T-helper 9 cell (primary cell): ENCODE measurements around the gene GCA.

Experiments
- DNase-seq: peaks from one replicate; pipeline ENCODE4 v3.0.0-alpha.2; 2020
- total RNA-seq, 2 donors: gene quantifications; one replicate each; lab custom pipeline; 2026; lab: John Stamatoyannopoulos, UW

GCA gene
- total RNA-seq: 7.0 to 13.7 reads per million in 2 donors

DNA sequence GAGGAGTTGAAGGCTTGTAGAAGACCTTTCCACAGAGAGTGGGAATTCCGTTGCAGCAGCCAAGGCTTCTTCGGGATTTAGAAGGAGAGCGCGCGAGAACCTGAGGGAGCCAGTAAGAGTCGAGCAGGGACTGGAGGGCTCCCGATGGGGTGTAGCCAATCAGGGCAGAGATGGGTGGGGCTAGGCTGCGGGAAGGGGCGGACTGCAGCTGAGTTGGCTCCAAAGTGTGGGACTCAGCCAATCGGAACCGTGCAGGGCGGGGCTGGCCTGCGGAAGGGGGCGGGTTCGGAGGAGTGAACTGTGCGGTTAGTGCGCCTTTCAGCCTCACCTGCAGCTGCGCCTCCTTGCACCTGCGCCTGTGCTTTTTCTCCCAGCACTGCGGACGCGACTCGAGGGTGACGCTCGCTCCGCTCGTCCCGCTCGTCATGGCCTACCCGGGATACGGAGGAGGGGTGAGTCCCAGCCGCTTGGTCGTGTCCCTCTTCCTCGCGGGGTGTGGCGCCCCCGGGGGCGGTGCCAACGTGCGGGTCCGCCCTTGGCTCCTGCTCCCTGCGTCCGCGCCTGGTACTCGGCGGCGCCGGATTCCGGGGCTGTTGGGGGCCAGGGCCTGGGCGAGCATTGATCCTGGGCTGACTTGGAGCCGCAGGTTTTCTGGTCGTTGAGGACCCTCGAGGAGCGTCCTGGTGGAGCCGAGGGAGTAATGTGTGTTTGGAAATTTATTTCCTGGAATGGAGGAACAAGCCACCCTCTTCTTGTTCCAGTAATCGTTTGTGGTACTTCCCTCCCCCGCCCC is at the start of gene GCA:
GCA (plus strand) TSS at position 309 of the 793 bp plus-strand sequence; CDS start at position 426, 117 bp downstream.
- peak; percentile 98 for DNase-seq

DNA sequence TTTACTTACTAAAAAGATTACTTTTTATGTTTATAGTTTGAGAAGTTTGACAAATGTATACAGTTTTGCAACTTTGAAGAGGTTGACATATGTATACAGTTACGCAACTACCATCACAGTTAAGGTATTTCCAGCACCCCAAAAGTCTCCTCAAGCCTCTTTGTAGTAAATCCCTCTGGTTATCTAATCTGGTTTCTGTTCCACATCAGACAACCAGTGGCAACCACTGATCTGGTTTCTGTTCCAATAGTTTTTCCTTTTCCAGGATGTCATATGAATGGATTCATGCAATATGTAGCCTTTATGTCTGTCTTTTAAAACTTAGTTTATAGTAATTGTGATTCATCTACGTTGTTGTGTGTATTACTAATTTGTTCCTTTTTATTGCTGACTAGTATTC is 48.9 kb upstream of the GCA start:
- no peak for DNase-seq

DNA sequence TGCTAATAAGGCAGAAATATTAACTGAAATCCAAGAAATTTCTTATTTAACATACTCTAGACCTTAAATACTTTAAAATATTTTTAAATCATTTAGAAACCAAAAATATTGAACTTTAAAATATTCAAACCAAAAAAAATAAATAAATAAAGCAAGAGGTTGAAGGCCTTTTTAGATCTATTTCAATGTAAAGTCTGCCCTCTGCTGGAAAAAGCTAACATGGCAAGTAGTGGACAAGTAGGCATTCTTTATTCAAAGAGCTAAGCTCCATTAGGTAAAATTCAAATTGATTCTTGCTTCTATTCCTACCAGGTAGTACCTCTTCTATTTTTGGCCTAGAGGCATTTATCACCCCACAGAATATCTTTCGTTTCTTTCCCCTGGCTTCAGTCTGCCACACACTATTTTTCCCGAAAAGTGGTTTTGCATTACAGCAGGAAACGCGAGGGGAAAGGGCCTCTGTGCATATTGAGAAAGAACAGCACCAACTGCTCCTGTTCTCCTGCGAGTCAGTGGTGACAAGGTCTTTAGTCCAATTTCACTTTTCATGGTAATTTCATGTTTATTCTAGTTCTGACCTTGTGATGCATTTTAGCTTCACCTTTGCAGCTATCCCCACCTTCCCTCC is 45.9 kb upstream of the GCA start:
- peak; percentile 41 for DNase-seq

DNA sequence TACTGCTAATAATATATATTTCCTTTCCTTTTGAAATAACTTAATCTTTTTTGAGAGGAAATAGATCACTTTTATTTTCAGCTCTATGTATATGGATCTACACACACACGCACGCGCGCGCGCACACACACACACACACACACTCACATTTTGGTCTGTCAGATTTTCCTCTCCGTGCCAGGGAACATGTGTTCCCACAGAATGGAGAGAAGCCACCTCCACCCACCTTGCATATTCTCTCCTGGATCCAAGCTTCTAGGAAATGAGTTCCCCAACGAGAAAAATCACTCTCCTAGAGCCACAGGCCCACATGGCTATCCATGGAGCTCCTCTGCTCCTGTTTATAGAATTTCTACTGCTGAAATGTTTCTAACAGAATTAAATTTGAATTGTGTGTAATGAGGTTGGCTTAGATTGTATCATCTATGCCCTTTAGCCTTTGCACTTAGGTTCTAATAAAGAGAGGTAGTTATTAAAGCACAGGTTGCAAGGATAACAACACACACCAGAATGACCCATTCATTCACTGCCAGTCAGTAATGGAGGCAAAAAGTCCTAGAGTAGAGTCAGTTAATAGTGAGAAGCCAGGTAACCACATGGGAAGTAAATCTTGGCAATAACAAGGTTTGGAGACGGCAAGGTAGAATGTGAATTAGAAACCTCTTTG is 45.1 kb upstream of the GCA start:
- no peak for DNase-seq

DNA sequence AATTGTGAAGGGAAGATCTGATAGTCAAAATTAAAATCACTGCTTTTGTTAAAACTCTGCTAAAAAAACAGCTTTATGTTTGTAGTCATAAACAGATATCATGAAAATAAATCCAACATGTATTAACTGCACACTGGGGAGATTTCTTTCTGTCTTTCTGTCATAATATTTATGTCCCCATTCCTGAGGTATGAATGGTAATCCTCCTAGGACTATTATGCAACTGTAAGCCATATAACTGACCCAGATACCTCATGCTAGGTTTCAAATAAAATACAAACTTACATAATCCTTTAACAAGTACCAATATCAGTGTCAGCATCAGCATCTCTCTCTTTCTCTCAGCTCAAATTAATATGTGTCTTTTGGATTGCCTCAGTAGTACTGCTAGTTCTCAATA is 43.7 kb upstream of the GCA start:
- DNase-seq: no peak

DNA sequence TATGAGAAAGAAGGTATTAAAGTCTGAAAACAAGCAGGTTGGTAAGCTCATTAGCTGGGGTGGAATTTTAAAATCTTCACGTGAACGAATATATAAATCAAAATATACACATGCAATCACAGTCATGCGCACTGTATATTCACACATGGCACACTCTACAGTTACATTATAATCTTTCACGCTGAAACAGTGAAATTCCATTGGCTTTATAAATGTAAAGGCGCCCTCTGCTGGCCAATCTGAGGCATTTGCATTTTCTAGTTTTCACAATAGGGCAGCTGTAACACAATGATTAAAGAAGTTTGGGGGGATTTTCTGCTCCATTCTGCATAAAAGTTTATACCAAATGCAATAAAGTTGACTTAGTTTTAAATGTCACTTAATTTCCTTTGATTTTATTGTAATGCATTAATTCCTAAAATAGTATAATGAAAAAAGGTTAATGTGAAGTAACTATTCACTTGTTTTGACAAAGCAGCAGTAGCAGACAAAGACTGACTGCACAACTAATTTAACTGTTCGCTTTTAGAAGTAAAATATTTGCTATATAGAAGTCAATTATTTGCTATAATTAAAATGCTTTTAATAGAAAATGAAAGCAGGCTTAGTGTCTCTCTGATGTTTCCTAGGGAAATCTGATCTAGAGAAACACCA is 42.7 kb upstream of the GCA start:
- peak; percentile 54 for DNase-seq

DNA sequence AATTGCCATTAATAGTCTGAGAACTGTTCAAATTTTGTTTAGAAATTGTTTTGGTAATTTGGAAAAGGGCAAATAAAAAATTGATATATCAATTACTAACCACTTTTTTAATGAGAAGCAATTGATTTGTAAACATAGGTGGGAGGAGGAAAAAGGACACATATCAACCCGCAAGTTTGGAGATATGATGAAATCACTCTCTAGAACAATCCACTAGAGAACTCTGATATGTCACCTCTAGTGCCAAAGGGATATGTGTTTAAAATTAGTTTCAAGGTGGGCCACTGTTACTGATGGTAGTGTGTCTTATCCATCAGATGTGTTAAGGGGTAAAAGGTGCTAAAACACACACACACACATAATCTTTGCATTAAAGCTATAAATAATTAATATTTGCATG is 42.1 kb upstream of the GCA start:
- no peak for DNase-seq

DNA sequence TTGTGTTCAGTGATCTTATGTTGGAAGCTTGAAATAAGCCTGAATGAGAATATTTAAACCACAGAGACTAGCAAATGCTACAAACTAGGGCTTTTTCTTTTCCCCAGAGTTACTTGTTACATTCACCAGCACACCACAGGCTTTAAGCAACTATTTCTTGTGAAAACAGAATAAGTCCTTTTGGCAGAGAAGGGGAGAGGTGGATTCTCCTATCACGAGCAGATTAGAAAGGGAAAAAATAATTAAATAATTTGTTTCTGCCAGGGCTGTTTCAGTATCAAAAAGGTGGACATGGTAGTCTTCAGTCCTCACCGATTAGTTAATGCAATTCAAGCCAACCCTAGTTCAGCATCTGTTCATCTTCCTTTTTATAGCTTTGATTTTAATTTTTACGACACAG is 38.0 kb upstream of the GCA start:
- DNase-seq: no peak

- no peak for DNase-seq
These were observed 35.0 kb upstream of the GCA start for GRCh38 chr2:162308747-162309503.

- DNase-seq: no peak
These were observed 31.1 kb upstream of the GCA start for GRCh38 chr2:162312853-162313252.

- DNase-seq: no peak
These were observed 28.0 kb upstream of the GCA start for GRCh38 chr2:162315938-162316337.

DNA sequence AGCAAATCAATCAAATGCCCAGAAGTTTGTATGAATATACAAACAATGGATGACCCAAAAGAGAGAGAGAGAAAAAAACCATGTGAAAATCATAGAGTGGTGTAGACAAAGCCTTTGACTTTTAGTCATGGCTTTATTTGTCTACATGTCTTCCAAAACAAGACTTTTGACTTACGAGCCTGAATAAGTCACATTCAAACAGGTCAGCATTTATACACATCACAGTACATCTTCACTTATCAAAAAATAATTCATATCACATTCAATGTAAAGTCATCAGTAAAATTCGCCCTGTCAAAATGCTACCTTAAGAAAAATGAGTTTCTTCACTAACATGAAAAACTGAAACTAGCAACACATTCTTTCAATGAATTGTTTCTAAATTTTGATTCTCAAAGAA is 27.3 kb upstream of the GCA start:
- no peak for DNase-seq

DNA sequence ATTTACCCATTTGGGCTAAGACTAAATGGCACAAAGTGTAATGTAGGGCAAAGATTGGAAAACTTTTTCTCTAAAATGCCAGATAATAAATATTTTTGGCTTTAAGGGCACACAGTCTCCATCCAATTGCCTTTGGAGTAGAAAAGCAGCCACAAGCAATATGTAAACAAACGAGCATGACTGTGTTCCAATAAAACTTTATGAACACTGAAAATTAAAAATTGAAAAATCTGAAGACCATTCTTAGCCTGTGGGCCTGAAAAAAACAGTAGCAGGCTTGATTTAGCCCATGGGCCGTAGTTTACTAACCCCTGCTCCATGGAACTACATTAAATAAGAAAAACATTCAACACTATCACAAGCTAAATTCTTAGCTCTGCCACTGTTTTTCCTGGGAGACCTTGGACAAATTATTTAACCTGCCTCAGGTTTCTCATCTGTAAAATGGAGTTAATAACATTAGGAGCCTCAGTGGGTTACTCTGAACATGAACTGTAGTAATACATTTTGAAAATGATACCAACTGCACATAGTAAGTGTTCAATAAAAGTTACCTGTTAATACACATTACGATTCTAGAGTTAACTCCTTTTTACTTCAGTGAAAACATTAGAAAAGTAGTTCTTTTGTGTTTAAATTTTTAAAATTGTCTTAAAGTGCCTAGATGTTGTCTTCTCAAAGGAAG is 26.7 kb upstream of the GCA start:
- no peak for DNase-seq

DNA sequence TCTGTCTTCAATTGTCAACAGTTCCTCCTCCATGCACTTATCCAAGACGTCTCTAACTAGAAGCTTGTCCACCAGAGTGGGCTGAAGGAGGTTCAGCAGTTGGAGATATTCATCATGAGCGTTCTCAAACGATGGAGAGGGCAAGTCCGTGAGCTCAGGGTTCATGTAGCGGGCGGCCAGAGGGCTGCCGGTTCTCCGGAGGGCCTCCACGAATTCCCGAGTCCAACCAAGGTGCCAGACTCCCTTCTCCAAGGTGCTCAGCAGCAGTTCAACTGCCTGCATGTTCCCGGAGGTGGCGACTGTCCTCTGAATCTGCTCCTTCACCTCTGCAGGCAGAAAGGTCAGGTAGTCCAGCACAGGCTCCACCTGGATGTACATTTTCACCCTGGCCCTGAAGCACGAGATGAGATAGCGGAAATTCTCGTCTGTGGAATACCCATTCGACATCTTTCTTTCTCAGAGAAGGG is 26.0 kb upstream of the GCA start:
- peak; percentile 12 for DNase-seq

DNA sequence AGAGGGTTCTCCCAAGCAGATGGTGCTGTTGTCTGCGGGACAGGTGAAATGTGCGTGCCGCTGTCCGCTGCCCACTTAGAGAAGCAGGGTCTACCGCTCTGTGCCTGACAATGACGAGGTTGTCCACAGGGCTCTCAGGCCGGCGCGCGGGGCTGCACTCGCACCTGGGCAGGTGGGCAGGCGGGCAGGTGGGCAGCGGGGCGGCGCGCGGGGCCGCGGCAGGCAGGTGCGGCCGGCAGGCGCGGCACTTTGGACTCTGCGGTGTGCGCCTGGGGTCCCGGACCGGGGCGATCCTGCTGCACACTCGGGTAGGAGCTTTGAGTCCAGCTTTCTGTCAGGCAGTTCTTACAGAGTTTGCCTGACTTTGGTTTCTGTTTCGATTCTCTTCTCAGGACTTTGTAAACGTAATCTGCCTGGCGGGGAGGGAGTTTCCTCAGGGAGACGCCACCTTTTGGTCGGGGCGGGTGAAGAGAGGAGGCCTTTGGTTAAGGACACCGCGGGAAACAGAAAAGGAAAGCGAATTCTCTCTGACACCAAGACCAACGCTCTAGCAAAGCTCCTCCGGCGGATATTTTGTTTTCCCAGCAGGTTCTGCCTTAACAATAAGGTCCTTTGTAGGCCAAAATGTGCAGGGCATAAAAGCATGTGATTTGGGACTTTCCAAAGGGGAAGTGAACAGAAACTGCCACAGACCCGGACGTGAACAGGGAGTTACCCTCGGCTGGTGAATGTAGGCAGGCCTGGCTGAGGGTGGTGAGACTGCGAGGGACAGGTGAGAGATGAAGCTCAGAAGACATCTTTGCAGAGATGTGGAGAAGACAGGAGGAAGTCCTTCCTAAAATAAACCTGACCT is 25.4 kb upstream of the GCA start, which contains the start of gene IFIH1:
IFIH1 (minus strand) TSS at position 357 of the 853 bp plus-strand sequence. CDS start 377 bp downstream, outside the sequence.
- peak; percentile 62 for DNase-seq

DNA sequence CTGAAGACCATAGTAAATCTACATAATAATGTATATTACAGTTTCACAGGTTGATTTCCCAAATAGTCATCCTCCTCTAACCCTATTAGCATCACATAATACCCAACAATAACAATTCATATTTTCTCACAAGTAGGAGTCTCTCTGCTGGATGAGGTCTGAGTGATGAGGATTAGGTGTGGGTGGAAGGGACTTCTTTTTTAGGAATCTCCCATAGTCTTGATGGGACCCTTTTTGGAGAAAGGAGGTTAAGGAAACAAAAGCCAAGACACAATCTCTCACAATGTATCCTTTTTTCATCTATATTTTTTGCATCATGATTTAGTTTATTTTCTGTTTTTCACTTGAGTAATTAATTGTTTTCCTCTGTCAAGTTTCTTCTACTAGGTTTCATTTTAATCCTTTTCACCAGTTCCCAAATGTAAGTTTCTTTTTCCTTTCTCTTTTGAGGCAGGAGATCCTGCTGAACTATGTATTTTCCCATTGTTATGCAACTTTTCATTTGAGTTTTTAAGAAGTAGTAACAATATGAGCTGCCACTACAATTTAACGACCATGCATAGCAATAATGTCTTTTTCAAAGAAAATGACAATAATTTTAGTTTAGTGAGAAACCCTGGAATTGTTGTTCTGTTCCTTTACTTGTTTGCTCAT is 22.9 kb upstream of the GCA start:
- no peak for DNase-seq

GRCh38 chr2:162324953-162325352 is 19.0 kb upstream of the GCA start:
- DNase-seq: no peak

DNA sequence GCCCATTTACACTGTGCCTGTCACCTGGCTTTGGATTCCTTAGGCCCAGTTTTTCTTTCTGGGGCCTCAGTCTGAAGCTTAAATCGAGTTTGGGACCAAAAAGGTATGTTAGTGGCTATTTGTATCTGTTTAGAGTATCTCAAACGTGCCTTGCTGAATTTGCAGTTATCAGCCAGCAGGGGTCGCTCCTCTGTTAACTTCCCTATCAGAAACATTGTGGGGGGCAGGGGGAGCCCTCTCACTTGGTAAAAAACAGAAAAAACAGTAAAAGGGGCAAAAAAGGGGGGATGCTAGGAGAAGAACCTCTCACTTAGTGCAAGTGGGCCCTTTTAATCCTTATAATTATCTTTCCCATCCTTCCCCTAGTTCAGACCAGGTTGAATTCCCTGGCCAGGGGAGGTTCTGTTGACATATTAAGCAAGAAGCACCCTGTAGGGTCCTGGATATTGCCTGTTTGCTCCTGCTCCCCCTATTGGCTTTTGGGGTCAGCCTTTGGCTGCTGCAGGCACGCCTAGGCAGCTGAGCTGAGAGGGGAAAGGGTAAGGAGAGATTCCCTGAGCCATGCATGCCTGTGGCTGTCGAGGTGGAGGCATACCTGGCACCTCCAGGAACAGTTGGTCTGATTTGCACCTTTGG is 16.7 kb upstream of the GCA start:
- no peak for DNase-seq

- no peak for DNase-seq
These were observed 16.1 kb upstream of the GCA start for GRCh38 chr2:162327806-162328205.
